ENCODE results near the gene MERTK. TPM values are rescaled to one million over a fixed set of nuclear protein-coding genes. Genes with fewer than 3 reads are reported as not detected.

MERTK gene
- total RNA-seq, 1 experiment from 2014 or later, result 39.2 TPM

DNA sequence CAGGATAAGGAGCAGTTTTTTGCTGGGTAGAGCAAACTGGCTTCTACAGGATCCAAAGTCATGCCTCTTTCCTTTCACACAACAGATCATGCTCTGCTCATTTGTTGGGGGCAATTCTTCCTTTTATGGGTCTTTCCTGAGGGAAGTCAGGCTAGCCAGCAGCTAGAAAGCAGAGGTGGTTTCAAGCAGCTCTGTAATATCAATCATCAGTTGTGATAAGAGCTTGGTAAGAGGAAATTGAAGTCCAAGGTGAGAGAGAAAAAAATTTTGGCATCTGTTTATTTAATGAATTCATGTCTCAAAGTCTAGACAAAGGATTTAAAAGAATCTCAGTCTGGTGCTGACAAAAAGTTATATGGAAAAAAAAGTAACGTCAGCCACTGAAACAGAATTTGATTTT lies 162.9 kb downstream of the MERTK start:
- POLR2A ChIA-PET, result no interaction called here
- peaks cover 21% of the 10 kb centered on the region for H3K36me3 Mint-ChIP-seq (ENCODE audit: insufficient read depth, unreplicated experiment)
- no peak overlapping the region for H3K4me3 Mint-ChIP-seq (ENCODE audit: unreplicated experiment)
- no TSS peak for BruUV-seq (replicated peaks)
- Histone ChIP-seq H3K9me3 (no peaks in the 10 kb centered on the region; the same call in 1 of the 2 replicates), H3K4me1 (peaks cover 8% of the 10 kb centered on the region; the same call in 1 of the 2 replicates), H3K4me3 (ENCODE audit: low read depth, low read length) (no peak overlapping the region), H3K36me3 (ENCODE audit: control insufficient read depth, insufficient read depth, low read length) (0 out of 2 replicates have a peak, but pooled peaks cover 1% of the 10 kb centered on the region), H3K27me3 (replicated peaks; ENCODE audit: control insufficient read depth, insufficient read depth, low read length) (no peaks in the 10 kb centered on the region)
- H3K27ac Mint-ChIP-seq (ENCODE audit: unreplicated experiment), result no peak overlapping the region
- intact Hi-C loops (cut with micrococcal nuclease; ENCODE audit: unreplicated experiment), result no loop called here
- H3K9me3 Mint-ChIP-seq (ENCODE audit: unreplicated experiment), result no peaks in the 10 kb centered on the region
- H3K27me3 Mint-ChIP-seq (ENCODE audit: insufficient read depth, unreplicated experiment), result no peaks in the 10 kb centered on the region
- DNase-seq, result no peak
- H3K4me1 Mint-ChIP-seq (ENCODE audit: low read depth, unreplicated experiment), result peaks cover 2% of the 10 kb centered on the region
- TF ChIP-seq, protein P1, sequence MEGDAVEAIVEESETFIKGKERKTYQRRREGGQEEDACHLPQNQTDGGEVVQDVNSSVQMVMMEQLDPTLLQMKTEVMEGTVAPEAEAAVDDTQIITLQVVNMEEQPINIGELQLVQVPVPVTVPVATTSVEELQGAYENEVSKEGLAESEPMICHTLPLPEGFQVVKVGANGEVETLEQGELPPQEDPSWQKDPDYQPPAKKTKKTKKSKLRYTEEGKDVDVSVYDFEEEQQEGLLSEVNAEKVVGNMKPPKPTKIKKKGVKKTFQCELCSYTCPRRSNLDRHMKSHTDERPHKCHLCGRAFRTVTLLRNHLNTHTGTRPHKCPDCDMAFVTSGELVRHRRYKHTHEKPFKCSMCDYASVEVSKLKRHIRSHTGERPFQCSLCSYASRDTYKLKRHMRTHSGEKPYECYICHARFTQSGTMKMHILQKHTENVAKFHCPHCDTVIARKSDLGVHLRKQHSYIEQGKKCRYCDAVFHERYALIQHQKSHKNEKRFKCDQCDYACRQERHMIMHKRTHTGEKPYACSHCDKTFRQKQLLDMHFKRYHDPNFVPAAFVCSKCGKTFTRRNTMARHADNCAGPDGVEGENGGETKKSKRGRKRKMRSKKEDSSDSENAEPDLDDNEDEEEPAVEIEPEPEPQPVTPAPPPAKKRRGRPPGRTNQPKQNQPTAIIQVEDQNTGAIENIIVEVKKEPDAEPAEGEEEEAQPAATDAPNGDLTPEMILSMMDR (IDR thresholded peaks at IDR 0.05; ENCODE audit: insufficient read depth in 1 of 2, low read depth in 1 of 2, low read length in 1 of 2, severe bottlenecking in 1 of 2, unreplicated experiment in 1 of 2), result no peak
- CTCF ChIA-PET, result no interaction called here

DNA sequence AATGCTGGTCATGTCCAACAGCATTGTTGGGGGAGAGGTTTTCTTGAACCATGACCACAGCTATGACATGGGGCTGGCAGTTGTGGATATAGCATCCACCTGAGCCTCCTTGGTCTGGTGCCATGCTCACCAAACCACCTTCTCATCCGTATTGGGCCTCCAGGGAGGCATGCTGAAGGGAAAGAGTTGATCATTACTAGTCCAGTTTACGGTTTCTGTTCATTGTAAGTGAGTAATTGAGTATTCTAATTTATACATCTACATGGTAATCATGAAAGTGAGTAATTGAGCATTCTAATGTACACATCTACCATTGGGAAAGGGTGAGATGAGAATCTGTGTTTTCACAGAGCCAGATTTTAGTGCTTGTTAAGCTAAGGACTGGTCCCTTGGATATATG lies 163.4 kb downstream of the MERTK start:
- ChIA-PET POLR2A (no interaction called here), CTCF (no interaction called here)
- Histone ChIP-seq H3K4me1 (peaks cover 4% of the 10 kb centered on the region; the same call in 1 of the 2 replicates), H3K9me3 (no peaks in the 10 kb centered on the region; the same call in 1 of the 2 replicates), H3K36me3 (ENCODE audit: control insufficient read depth, insufficient read depth, low read length) (0 out of 2 replicates have a peak, but pooled peaks cover 1% of the 10 kb centered on the region), H3K27me3 (replicated peaks; ENCODE audit: control insufficient read depth, insufficient read depth, low read length) (no peaks in the 10 kb centered on the region), H3K4me3 (ENCODE audit: low read depth, low read length) (no peak overlapping the region)
- BruUV-seq (replicated peaks), result no TSS peak
- H3K4me3 Mint-ChIP-seq (ENCODE audit: unreplicated experiment), result no peak overlapping the region
- TF ChIP-seq, protein P1 (IDR thresholded peaks at IDR 0.05; ENCODE audit: insufficient read depth in 1 of 2, low read depth in 1 of 2, low read length in 1 of 2, severe bottlenecking in 1 of 2, unreplicated experiment in 1 of 2), result no peak
- no peaks in the 10 kb centered on the region for H3K9me3 Mint-ChIP-seq (ENCODE audit: unreplicated experiment)
- no peaks in the 10 kb centered on the region for H3K27me3 Mint-ChIP-seq (ENCODE audit: insufficient read depth, unreplicated experiment)
- peaks cover 26% of the 10 kb centered on the region for H3K36me3 Mint-ChIP-seq (ENCODE audit: insufficient read depth, unreplicated experiment)
- no peak for DNase-seq
- H3K4me1 Mint-ChIP-seq (ENCODE audit: low read depth, unreplicated experiment), result no peaks in the 10 kb centered on the region
- intact Hi-C loops (cut with micrococcal nuclease; ENCODE audit: unreplicated experiment), result no loop called here
- no peak overlapping the region for H3K27ac Mint-ChIP-seq (ENCODE audit: unreplicated experiment)

DNA sequence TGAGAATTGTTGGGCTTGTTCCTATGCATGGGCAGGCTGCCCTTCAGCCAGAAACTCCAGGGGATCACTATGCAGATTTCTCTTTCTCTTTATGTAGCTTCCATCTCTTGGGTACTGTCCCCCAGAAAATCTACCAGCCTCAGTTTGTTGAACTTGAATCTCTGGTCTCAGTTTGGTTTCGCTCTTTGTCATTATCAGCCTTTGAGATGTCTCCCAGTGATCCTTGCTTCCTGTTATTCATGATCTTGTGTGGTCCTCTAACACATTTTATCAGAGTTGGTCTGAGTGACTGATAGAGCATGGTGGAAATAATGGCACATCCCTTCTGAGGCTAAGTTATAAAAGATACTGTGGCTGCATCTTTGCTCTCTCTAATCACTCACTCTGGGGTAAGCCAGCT lies 164.5 kb downstream of the MERTK start:
- no peak overlapping the region for H3K27ac Mint-ChIP-seq (ENCODE audit: unreplicated experiment)
- H3K27me3 Mint-ChIP-seq (ENCODE audit: insufficient read depth, unreplicated experiment), result no peaks in the 10 kb centered on the region
- CTCF ChIA-PET, result no interaction called here
- Histone ChIP-seq H3K9me3 (no peaks in the 10 kb centered on the region; the same call in 1 of the 2 replicates), H3K36me3 (ENCODE audit: control insufficient read depth, insufficient read depth, low read length) (0 out of 2 replicates have a peak, but pooled peaks cover 1% of the 10 kb centered on the region), H3K27me3 (replicated peaks; ENCODE audit: control insufficient read depth, insufficient read depth, low read length) (no peaks in the 10 kb centered on the region), H3K4me1 (no peaks in the 10 kb centered on the region), H3K4me3 (ENCODE audit: low read depth, low read length) (no peak overlapping the region)
- no peaks in the 10 kb centered on the region for H3K9me3 Mint-ChIP-seq (ENCODE audit: unreplicated experiment)
- POLR2A ChIA-PET, result no interaction called here
- H3K4me1 Mint-ChIP-seq (ENCODE audit: low read depth, unreplicated experiment), result no peaks in the 10 kb centered on the region
- no TSS peak for BruUV-seq (replicated peaks)
- no peak overlapping the region for H3K4me3 Mint-ChIP-seq (ENCODE audit: unreplicated experiment)
- no peak for DNase-seq
- intact Hi-C loops (cut with micrococcal nuclease; ENCODE audit: unreplicated experiment), result no loop called here
- H3K36me3 Mint-ChIP-seq (ENCODE audit: insufficient read depth, unreplicated experiment), result peaks cover 35% of the 10 kb centered on the region
- TF ChIP-seq, protein P1 (IDR thresholded peaks at IDR 0.05; ENCODE audit: insufficient read depth in 1 of 2, low read depth in 1 of 2, low read length in 1 of 2, severe bottlenecking in 1 of 2, unreplicated experiment in 1 of 2), result no peak

Measured in Caco-2 (cell line).